Loucy (cell line): ENCODE measurements around the gene EHBP1L1.
A peak's percentile ranks its signal among the peaks of the same experiment; 100 is the strongest.

Experiments used
- H2AFZ ChIP-seq: fragments of 200-600 bp; sonication (generic); 2 replicates; pipeline ENCODE4 v1.6.0; 2016; ENCODE audit warnings: antibody characterized with exemption, mild to moderate bottlenecking, low read length, moderate library complexity
- H3F3A ChIP-seq: fragments of 200-600 bp; 2 replicates; pipeline ENCODE4 v1.6.0; 2016; ENCODE audit warnings: antibody characterized with exemption, low read depth, mild to moderate bottlenecking
- H3K27me3 ChIP-seq: fragments of 200-600 bp; sonication (generic); 2 replicates; pipeline ENCODE4 v1.6.1; 2014; ENCODE audit warnings: low read length, mild to moderate bottlenecking; ENCODE audit not compliant: insufficient read depth, poor library complexity, severe bottlenecking
- H3K36me3 ChIP-seq: fragments of 200-600 bp; sonication (generic); 2 replicates; pipeline ENCODE4 v1.6.1; 2016; ENCODE audit warnings: low read length; ENCODE audit not compliant: insufficient read depth
- H3K4me1 ChIP-seq: fragments of 200-600 bp; sonication (generic); 2 replicates; pipeline ENCODE4 v1.5.1; 2014; ENCODE audit warnings: low read length, mild to moderate bottlenecking; ENCODE audit not compliant: insufficient read depth, poor library complexity, severe bottlenecking
- H3K4me2 ChIP-seq: fragments of 200-600 bp; sonication (generic); 2 replicates; pipeline ENCODE4 v1.6.0; 2014; ENCODE audit warnings: antibody characterized with exemption, low read length, low read depth, mild to moderate bottlenecking; ENCODE audit not compliant: poor library complexity, severe bottlenecking
- H3K4me3 ChIP-seq: fragments of 200-600 bp; sonication (generic); 2 replicates; pipeline ENCODE4 v1.5.1; 2014; ENCODE audit warnings: low read length, mild to moderate bottlenecking, mixed read lengths; ENCODE audit not compliant: poor library complexity, severe bottlenecking
- H3K79me2 ChIP-seq: fragments of 200-600 bp; sonication (generic); 2 replicates; pipeline ENCODE4 v1.6.1; 2014; ENCODE audit warnings: low read length; ENCODE audit not compliant: insufficient read depth
- H3K9ac ChIP-seq: fragments of 200-600 bp; sonication (generic); 2 replicates; pipeline ENCODE4 v1.6.0; 2014; ENCODE audit warnings: mild to moderate bottlenecking, low read depth, low read length, moderate library complexity; ENCODE audit not compliant: poor library complexity, severe bottlenecking
- H3K9me2 ChIP-seq: fragments of 200-600 bp; sonication (generic); replicated peaks from 2 replicates; pipeline ENCODE4 v1.6.1; 2016; ENCODE audit warnings: low read depth, low read length, mixed read lengths
- H3K9me3 ChIP-seq: fragments of 200-600 bp; sonication (generic); 2 replicates; pipeline ENCODE4 v1.6.1; 2014; ENCODE audit warnings: mild to moderate bottlenecking, antibody characterized with exemption, low read length, low read depth; ENCODE audit not compliant: insufficient read depth
- H4K20me1 ChIP-seq: fragments of 200-600 bp; sonication (generic); 2 replicates; pipeline ENCODE4 v1.6.0; 2014; ENCODE audit warnings: antibody characterized with exemption, low read length, mild to moderate bottlenecking; ENCODE audit not compliant: insufficient read depth, poor library complexity, severe bottlenecking
- EZH2phosphoT487 ChIP-seq: fragments of 200-600 bp; IDR thresholded peaks from 2 replicates; pipeline ENCODE4 v1.6.1; 2018; ENCODE audit warnings: antibody characterized with exemption, mild to moderate bottlenecking, moderate library complexity, borderline replicate concordance
- TF ChIP-seq, protein P1 (sequence below): fragments of 200-600 bp; sonication (generic); conservative IDR thresholded peaks from 2 replicates; pipeline ENCODE4 v1.5.1; 2014; ENCODE audit warnings: mild to moderate bottlenecking, antibody characterized with exemption, low read length

The EHBP1L1 gene

DNA sequence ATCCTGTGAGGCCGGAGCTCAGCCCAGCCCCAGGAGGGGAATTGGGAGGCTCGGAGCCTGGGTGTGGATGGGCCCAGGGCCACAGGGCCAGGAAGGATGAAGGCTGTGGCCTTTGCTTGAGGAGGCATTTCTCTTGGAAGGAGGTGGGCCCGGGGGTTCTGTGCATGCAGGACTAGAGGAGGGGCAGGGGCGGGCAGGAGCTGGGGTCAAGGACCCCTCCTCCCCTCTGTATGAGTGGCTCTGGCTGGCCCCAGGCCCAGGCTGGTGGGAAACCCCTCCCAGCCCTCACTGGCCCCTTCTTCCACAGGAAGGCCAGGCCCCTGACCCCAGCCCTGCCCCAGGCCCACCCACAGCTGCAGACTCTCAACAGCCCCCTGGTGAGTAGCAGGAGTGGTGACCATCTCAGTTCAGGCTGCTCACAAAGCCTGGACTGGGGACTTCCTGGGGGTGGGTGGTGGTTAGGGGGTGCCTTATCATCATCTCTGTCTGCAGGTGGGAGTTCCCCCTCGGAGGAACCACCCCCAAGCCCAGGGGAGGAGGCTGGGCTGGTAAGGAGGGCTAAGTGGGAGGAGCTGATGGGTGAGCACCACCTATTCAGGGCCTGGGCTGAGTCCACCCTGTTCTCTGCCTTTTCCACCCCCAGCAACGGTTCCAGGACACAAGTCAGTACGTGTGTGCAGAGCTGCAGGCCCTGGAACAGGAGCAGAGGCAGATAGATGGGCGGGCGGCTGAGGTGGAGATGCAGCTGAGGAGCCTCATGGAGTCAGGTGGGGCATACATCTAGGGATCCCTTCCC lies 13.8 kb downstream of the EHBP1L1 start:
- Histone ChIP-seq H3K9me3 (no peaks in the 10 kb centered on the region), H3F3A (no peaks in the 10 kb centered on the region), H2AFZ (no peak overlapping the region), H3K4me2 (peak overlapping the region; percentile 46), H4K20me1 (peaks cover 2% of the 10 kb centered on the region), H3K36me3 (no peaks in the 10 kb centered on the region), H3K9me2 (no peaks in the 10 kb centered on the region), H3K79me2 (no peaks in the 10 kb centered on the region), H3K9ac (peak overlapping the region; percentile 55), H3K4me3 (no peak overlapping the region), H3K27me3 (no peaks in the 10 kb centered on the region), H3K4me1 (peaks cover 20% of the 10 kb centered on the region)
- no peak for TF ChIP-seq EZH2phosphoT487
- TF ChIP-seq, protein P1, sequence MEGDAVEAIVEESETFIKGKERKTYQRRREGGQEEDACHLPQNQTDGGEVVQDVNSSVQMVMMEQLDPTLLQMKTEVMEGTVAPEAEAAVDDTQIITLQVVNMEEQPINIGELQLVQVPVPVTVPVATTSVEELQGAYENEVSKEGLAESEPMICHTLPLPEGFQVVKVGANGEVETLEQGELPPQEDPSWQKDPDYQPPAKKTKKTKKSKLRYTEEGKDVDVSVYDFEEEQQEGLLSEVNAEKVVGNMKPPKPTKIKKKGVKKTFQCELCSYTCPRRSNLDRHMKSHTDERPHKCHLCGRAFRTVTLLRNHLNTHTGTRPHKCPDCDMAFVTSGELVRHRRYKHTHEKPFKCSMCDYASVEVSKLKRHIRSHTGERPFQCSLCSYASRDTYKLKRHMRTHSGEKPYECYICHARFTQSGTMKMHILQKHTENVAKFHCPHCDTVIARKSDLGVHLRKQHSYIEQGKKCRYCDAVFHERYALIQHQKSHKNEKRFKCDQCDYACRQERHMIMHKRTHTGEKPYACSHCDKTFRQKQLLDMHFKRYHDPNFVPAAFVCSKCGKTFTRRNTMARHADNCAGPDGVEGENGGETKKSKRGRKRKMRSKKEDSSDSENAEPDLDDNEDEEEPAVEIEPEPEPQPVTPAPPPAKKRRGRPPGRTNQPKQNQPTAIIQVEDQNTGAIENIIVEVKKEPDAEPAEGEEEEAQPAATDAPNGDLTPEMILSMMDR = no peak

DNA sequence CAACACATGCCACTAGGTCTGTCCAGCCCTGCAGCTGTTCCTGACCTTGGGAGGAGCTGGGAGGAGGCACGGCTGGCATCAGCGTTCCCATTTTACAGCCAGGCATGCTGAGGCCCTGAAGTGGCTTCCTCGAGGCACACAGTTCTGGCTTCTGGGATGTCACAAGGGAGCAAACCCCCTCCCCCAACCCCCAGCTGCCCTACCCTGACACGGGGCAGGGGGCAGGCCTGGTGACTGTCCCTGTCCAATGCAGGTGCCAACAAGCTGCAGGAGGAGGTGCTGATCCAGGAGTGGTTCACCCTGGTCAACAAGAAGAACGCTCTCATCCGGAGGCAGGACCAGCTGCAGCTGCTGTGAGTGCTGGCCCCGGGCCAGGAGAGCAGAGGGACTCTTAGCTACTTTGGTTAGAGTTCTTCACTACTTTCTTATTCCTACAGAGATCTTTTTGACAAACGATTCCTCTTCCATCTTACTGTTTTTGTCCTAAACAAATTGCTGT lies 14.4 kb downstream of the EHBP1L1 start:
- H3K9ac ChIP-seq = peak overlapping the region; percentile 38
- no peaks in the 10 kb centered on the region for H3K9me2 ChIP-seq
- H3K4me2 ChIP-seq = no peak overlapping the region
- no peak overlapping the region for H2AFZ ChIP-seq
- peaks cover 2% of the 10 kb centered on the region for H4K20me1 ChIP-seq
- H3K4me3 ChIP-seq = no peak overlapping the region
- peaks cover 20% of the 10 kb centered on the region for H3K4me1 ChIP-seq
- H3K27me3 ChIP-seq = no peaks in the 10 kb centered on the region
- no peaks in the 10 kb centered on the region for H3K36me3 ChIP-seq
- H3K9me3 ChIP-seq = no peaks in the 10 kb centered on the region
- no peaks in the 10 kb centered on the region for H3F3A ChIP-seq
- no peaks in the 10 kb centered on the region for H3K79me2 ChIP-seq
- TF ChIP-seq, protein P1 = no peak
- no peak for TF ChIP-seq EZH2phosphoT487

DNA sequence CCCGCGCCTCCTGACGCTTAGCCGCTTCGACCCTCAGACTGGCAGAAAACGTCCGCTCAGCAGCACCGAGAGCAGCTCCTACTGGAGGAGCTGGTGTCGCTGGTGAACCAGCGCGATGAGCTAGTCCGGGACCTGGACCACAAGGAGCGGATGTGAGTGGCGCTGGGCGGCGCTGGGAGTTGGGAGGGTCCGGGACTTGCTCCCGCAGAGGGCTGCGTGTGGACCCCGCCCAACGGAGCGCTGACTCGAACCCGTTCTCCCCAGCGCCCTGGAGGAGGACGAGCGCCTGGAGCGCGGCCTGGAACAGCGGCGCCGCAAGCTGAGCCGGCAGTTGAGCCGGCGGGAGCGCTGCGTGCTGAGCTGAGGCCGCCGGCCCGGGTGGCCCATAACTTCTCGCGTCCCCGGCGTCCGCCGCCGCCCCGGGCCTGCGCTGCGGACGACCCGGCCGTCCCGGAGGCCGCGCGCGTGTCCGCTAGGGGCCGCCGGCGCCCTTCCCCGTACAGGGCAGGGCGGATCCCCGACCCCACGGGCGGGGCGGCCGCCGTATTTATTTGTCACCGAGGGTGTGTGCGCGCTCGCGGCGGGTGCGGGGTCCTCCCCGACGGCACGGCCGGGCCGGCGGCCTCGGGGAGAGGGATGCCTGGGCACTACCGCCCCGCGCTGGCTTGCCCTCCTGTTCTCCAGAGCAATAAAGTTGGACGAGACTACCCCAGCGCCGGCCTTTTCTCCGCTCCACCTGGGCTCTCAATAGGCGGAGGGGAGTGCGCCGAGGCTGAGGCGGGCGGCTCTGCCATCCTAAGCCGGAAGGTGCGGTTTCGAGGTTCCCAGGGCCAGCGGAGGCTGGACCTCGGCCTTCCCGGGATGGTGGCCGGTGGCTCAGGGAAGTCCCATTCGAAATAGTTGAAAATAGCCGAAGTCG lies 16.3 kb downstream of the EHBP1L1 start:
- H3K36me3 ChIP-seq = no peaks in the 10 kb centered on the region
- no peaks in the 10 kb centered on the region for H3K9me2 ChIP-seq
- TF ChIP-seq, protein P1 = no peak
- TF ChIP-seq EZH2phosphoT487 = no peak
- no peaks in the 10 kb centered on the region for H3F3A ChIP-seq
- H3K9me3 ChIP-seq = no peaks in the 10 kb centered on the region
- no peaks in the 10 kb centered on the region for H3K27me3 ChIP-seq
- H3K9ac ChIP-seq = no peak overlapping the region
- no peak overlapping the region for H3K4me3 ChIP-seq
- H3K4me2 ChIP-seq = no peak overlapping the region
- H3K79me2 ChIP-seq = no peaks in the 10 kb centered on the region
- peaks cover 2% of the 10 kb centered on the region for H4K20me1 ChIP-seq
- peaks cover 20% of the 10 kb centered on the region for H3K4me1 ChIP-seq
- H2AFZ ChIP-seq = no peak overlapping the region
